ENCODE data around the gene BATF.

Gene BATF

DNA sequence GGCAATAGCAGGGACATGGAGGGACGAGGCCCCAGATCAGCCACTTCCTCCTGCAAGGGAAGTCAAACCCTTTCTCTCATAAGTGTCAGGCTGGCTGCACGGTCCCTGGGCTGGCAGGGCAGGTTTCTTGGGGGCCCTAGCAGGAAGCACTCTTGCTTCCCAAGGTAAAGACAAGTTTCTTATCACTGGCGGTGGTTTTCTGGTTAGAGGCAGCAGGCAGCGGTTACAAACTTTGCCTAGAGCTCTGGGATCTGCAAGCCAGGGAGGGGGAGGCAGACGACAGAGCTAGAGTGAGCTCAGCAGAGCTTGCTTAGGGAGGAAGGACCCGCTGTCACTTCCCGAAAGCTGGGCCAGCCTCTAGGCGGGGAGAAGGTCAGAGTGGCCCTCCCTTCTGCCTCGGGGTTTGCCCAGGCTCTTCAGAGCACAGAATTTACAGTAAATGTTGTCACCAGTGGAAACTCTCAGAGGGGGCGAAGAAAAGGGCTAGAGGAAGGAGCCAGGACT is 20.4 kb downstream of the BATF start:
- H4K20me1 ChIP-seq (ENCODE audit: insufficient read depth, low read length, poor library complexity, severe bottlenecking): no peaks in the 10 kb centered on the region
- H3K4me3 ChIP-seq (ENCODE audit: low read length, poor library complexity, severe bottlenecking): peak overlapping the region; percentile 73
- H3K4me1 ChIP-seq (ENCODE audit: insufficient read depth, low read length, poor library complexity, severe bottlenecking): peaks cover 21% of the 10 kb centered on the region
- no peak for TF ChIP-seq EZH2phosphoT487 (IDR thresholded peaks at IDR 0.05; ENCODE audit: borderline replicate concordance)
- TF ChIP-seq, protein P1, sequence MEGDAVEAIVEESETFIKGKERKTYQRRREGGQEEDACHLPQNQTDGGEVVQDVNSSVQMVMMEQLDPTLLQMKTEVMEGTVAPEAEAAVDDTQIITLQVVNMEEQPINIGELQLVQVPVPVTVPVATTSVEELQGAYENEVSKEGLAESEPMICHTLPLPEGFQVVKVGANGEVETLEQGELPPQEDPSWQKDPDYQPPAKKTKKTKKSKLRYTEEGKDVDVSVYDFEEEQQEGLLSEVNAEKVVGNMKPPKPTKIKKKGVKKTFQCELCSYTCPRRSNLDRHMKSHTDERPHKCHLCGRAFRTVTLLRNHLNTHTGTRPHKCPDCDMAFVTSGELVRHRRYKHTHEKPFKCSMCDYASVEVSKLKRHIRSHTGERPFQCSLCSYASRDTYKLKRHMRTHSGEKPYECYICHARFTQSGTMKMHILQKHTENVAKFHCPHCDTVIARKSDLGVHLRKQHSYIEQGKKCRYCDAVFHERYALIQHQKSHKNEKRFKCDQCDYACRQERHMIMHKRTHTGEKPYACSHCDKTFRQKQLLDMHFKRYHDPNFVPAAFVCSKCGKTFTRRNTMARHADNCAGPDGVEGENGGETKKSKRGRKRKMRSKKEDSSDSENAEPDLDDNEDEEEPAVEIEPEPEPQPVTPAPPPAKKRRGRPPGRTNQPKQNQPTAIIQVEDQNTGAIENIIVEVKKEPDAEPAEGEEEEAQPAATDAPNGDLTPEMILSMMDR (conservative IDR thresholded peaks at IDR 0.05; ENCODE audit: low read length): no peak
- peaks cover 16% of the 10 kb centered on the region; the same call in 1 of the 2 replicates for H3K36me3 ChIP-seq (ENCODE audit: insufficient read depth, low read length)
- peaks cover 11% of the 10 kb centered on the region for H3K79me2 ChIP-seq (ENCODE audit: insufficient read depth, low read length)
- H3F3A ChIP-seq (ENCODE audit: low read depth): peaks cover 12% of the 10 kb centered on the region
- no peaks in the 10 kb centered on the region for H3K27me3 ChIP-seq (ENCODE audit: insufficient read depth, low read length, poor library complexity, severe bottlenecking)
- no peaks in the 10 kb centered on the region for H3K9me2 ChIP-seq (replicated peaks; ENCODE audit: low read depth, low read length)
- H3K4me2 ChIP-seq (ENCODE audit: low read depth, low read length, poor library complexity, severe bottlenecking): peak overlapping the region; percentile 88
- H2AFZ ChIP-seq (ENCODE audit: low read length): peak overlapping the region; percentile 61
- H3K9ac ChIP-seq (ENCODE audit: low read depth, low read length, poor library complexity, severe bottlenecking): peak overlapping the region; percentile 64
- no peaks in the 10 kb centered on the region for H3K9me3 ChIP-seq (ENCODE audit: insufficient read depth, low read depth, low read length)

DNA sequence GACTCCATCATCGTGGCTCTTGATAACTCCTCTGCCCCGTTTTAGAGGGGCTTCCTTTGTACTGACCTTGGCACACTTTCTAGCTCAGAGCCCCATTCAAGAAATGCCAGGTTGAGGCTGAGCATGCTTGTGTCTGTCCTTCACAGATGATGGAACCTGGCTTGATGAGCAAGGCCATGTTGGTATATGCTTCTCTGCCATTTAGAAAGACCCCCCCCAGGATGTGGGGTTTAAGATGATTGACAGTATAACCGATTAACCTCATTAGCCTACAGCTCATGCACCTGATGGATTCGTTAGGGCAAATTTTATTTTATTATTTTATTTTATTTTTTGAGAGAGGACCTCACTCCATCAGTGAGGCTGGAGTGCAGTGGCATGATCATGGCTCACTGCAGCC is 21.0 kb downstream of the BATF start:
- Histone ChIP-seq H3K9me3 (ENCODE audit: insufficient read depth, low read depth, low read length) (no peaks in the 10 kb centered on the region), H3K36me3 (ENCODE audit: insufficient read depth, low read length) (peaks cover 22% of the 10 kb centered on the region; the same call in 1 of the 2 replicates), H2AFZ (ENCODE audit: low read length) (peak overlapping the region; percentile 61; the same call in 1 of the 2 replicates), H3K9ac (ENCODE audit: low read depth, low read length, poor library complexity, severe bottlenecking) (peak overlapping the region; percentile 64), H3K27me3 (ENCODE audit: insufficient read depth, low read length, poor library complexity, severe bottlenecking) (no peaks in the 10 kb centered on the region), H3K9me2 (replicated peaks; ENCODE audit: low read depth, low read length) (no peaks in the 10 kb centered on the region), H4K20me1 (ENCODE audit: insufficient read depth, low read length, poor library complexity, severe bottlenecking) (no peaks in the 10 kb centered on the region), H3K4me1 (ENCODE audit: insufficient read depth, low read length, poor library complexity, severe bottlenecking) (peaks cover 21% of the 10 kb centered on the region), H3K4me3 (ENCODE audit: low read length, poor library complexity, severe bottlenecking) (peak overlapping the region; percentile 73), H3F3A (ENCODE audit: low read depth) (peaks cover 12% of the 10 kb centered on the region), H3K79me2 (ENCODE audit: insufficient read depth, low read length) (peaks cover 11% of the 10 kb centered on the region), H3K4me2 (ENCODE audit: low read depth, low read length, poor library complexity, severe bottlenecking) (peak overlapping the region; percentile 88)
- TF ChIP-seq, protein P1 (conservative IDR thresholded peaks at IDR 0.05; ENCODE audit: low read length): no peak
- no peak for TF ChIP-seq EZH2phosphoT487 (IDR thresholded peaks at IDR 0.05; ENCODE audit: borderline replicate concordance)

DNA sequence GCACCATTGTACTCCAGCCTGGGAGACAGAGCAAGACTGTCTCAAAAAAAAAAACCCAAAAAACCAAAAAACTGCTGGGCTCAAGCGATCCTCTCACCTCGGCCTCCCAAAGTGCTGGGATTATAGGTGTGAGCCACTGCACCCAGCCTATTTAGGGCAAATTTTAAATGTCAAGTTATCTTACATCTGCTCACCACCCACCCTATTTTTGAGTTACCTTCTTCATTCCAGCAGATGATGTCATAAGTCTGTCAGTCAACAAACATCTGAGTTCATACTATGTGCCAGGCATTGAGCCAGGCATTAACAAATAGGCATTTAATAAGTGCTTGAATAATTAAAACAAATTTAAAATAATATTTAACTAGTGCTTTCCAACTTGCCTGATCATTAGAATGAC is 21.5 kb downstream of the BATF start:
- no peaks in the 10 kb centered on the region for H3K27me3 ChIP-seq (ENCODE audit: insufficient read depth, low read length, poor library complexity, severe bottlenecking)
- H3K9ac ChIP-seq (ENCODE audit: low read depth, low read length, poor library complexity, severe bottlenecking): peak overlapping the region; percentile 64
- H3K9me2 ChIP-seq (replicated peaks; ENCODE audit: low read depth, low read length): no peaks in the 10 kb centered on the region
- peaks cover 26% of the 10 kb centered on the region; the same call in 1 of the 2 replicates for H3K36me3 ChIP-seq (ENCODE audit: insufficient read depth, low read length)
- H3K79me2 ChIP-seq (ENCODE audit: insufficient read depth, low read length): peaks cover 11% of the 10 kb centered on the region
- no peaks in the 10 kb centered on the region for H4K20me1 ChIP-seq (ENCODE audit: insufficient read depth, low read length, poor library complexity, severe bottlenecking)
- H3F3A ChIP-seq (ENCODE audit: low read depth): peaks cover 12% of the 10 kb centered on the region
- peak overlapping the region; percentile 88 for H3K4me2 ChIP-seq (ENCODE audit: low read depth, low read length, poor library complexity, severe bottlenecking)
- H3K4me3 ChIP-seq (ENCODE audit: low read length, poor library complexity, severe bottlenecking): peak overlapping the region; percentile 73
- no peaks in the 10 kb centered on the region for H3K9me3 ChIP-seq (ENCODE audit: insufficient read depth, low read depth, low read length)
- no peak overlapping the region for H2AFZ ChIP-seq (ENCODE audit: low read length)
- no peak for TF ChIP-seq EZH2phosphoT487 (IDR thresholded peaks at IDR 0.05; ENCODE audit: borderline replicate concordance)
- TF ChIP-seq, protein P1 (conservative IDR thresholded peaks at IDR 0.05; ENCODE audit: low read length): no peak
- peaks cover 21% of the 10 kb centered on the region for H3K4me1 ChIP-seq (ENCODE audit: insufficient read depth, low read length, poor library complexity, severe bottlenecking)
